Lower leg skin (tissue), 4 donors: ENCODE measurements around the gene ANKRD13C. TPM values are rescaled to one million over a fixed set of nuclear protein-coding genes. Genes with fewer than 3 reads are reported as not detected.

Experiments used
- DNase-seq, 2 donors: peaks; one replicate each; pipeline ENCODE4 v3.0.0-alpha.2; 2019; ENCODE audit warnings: low spot score in 2 of 2
- H3K4me3 ChIP-seq: fragments of 200-600 bp; sonication (generic); 2 replicates; pipeline ENCODE4 v1.5.1; 2017; ENCODE audit warnings: mild to moderate bottlenecking, low read depth; ENCODE audit not compliant: poor library complexity, severe bottlenecking
- CTCF ChIP-seq, 3 donors: fragments of 450-650 bp; IDR thresholded peaks; one replicate each; pipeline ENCODE4 v1.5.1; 2016; ENCODE audit warnings: antibody characterized with exemption in 3 of 3, mild to moderate bottlenecking in 3 of 3, moderate library complexity in 2 of 3
- POLR2A ChIP-seq, 2 donors: fragments of 450-650 bp; IDR thresholded peaks; one replicate each; pipeline ENCODE4 v1.6.1; 2016 to 2017; ENCODE audit warnings: antibody characterized with exemption in 2 of 2, mild to moderate bottlenecking in 1 of 2, moderate library complexity in 1 of 2
- WGBS, 2 donors: methylation state at CpG; one replicate each; pipeline ENCODE4 v1.1.5; 2018; 5-methylcytosine and 5-hydroxymethylcytosine counted together
- intact Hi-C: fragments of 100-400 bp; cut with DNase I; formaldehyde crosslinking; loops from one replicate; pipeline ENCODE4 v1.15.0; 2023; ENCODE audit warnings: low total_unique reads
- total RNA-seq, 4 donors: library from RNA; depleted of rRNA; stranded (reverse); fragments of >200 nt; gene quantifications; one replicate each; pipeline ENCODE4 v1.1.0, GENCODE V29; 2016

Gene ANKRD13C
- total RNA-seq, 4 donors from 2014 or later: 30.6 to 35.0 (median 31.5) TPM

- DNase-seq: no peak
- TF ChIP-seq POLR2A (IDR thresholded peaks at IDR 0.05): no peak
- TF ChIP-seq CTCF (IDR thresholded peaks at IDR 0.05): no peak
- intact Hi-C loops: no loop called here
- 51 to 52% methylated on average over 1 of the region's 1 CpG for WGBS, 2 donors
- H3K4me3 ChIP-seq: no peak overlapping the region
Measured at GRCh38 chr1:70318191-70318590, 36.3 kb downstream of the ANKRD13C start.

GRCh38 chr1:70317087-70317486 is 37.4 kb downstream of the ANKRD13C start:
- no peak for DNase-seq
- WGBS, 2 donors: 95 to 97% methylated on average over 3 of the region's 3 CpGs
- no peak overlapping the region for H3K4me3 ChIP-seq
- no peak for TF ChIP-seq CTCF (IDR thresholded peaks at IDR 0.05)
- no peak for TF ChIP-seq POLR2A (IDR thresholded peaks at IDR 0.05)
- intact Hi-C loops: no loop called here

GRCh38 chr1:70315782-70316181 is 38.7 kb downstream of the ANKRD13C start:
- no peak overlapping the region for H3K4me3 ChIP-seq
- intact Hi-C loops: no loop called here
- TF ChIP-seq CTCF (IDR thresholded peaks at IDR 0.05): no peak
- no peak for TF ChIP-seq POLR2A (IDR thresholded peaks at IDR 0.05)
- 76 to 83% methylated on average over 1 of the region's 1 CpG for WGBS, 2 donors
- DNase-seq: no peak

GRCh38 chr1:70314706-70315304 is 39.7 kb downstream of the ANKRD13C start:
- TF ChIP-seq POLR2A (IDR thresholded peaks at IDR 0.05) (no peak), CTCF (IDR thresholded peaks at IDR 0.05) (no peak)
- no peak for DNase-seq
- no peak overlapping the region for H3K4me3 ChIP-seq
- intact Hi-C loops: no loop called here
- WGBS, 2 donors: 83 to 94% methylated on average over 6 of the region's 6 CpGs

- intact Hi-C loops: no loop called here
- H3K4me3 ChIP-seq: no peak overlapping the region
- 97 to 99% methylated on average over 3 of the region's 3 CpGs for WGBS, 2 donors
- TF ChIP-seq CTCF (IDR thresholded peaks at IDR 0.05): no peak
- TF ChIP-seq POLR2A (IDR thresholded peaks at IDR 0.05): no peak
- no peak for DNase-seq
Measured at GRCh38 chr1:70311369-70311768, 43.2 kb downstream of the ANKRD13C start.

GRCh38 chr1:70299472-70299871 is 55.0 kb downstream of the ANKRD13C start:
- intact Hi-C loops: no loop called here
- no peak for DNase-seq
- no peak overlapping the region for H3K4me3 ChIP-seq
- TF ChIP-seq POLR2A (IDR thresholded peaks at IDR 0.05) (no peak), CTCF (IDR thresholded peaks at IDR 0.05) (no peak)
